HG02678 (cell line): ENCODE data around the gene DISC1.

Source experiments
- ATAC-seq: cut with Tn5 transposase; IDR thresholded peaks from one replicate; pipeline ENCODE4 v1.9.1; 2021; ENCODE audit warnings: mild to moderate bottlenecking, moderate library complexity; ENCODE audit not compliant: unreplicated experiment

Gene DISC1

DNA sequence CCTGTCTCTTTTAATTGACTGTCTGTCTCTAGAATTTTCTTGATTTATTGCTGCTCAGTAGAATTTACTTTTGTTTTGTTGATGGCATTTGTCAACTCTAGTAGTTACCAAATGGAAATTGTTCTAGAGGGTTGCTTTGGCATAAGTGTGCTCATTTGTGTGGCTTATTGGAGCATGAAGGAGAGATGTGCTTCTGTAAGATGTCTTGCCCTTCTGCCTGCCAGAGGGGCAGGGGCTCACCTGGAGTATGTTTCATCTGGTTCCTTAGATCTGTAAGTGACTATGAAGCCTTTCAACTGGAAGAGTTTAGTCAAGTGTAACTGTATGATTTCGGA, 345.5 kb downstream of the DISC1 start:
- ATAC-seq: no peak

DNA sequence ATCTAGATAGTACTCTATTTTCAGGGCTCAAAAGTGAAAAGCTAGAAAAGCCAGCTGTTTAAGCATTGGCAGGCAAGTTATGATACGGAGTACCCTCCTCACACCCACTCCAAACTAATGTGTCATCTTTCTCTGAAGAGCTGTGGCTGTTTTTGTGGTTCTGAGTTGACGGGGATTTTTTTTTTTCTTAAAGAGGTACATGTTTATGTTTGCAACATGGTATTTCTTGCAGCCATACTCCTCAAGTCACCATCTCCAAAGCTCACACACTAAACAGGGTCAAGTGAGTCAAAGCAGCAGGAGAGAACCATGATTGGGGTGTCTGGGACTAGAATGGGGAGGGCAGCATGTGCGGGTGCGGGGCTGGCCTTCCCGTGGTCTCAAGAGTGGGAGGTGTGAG, 347.2 kb downstream of the DISC1 start:
- no peak for ATAC-seq

- ATAC-seq: no peak
These were observed 349.6 kb downstream of the DISC1 start for GRCh38 chr1:231976231-231976630.

DNA sequence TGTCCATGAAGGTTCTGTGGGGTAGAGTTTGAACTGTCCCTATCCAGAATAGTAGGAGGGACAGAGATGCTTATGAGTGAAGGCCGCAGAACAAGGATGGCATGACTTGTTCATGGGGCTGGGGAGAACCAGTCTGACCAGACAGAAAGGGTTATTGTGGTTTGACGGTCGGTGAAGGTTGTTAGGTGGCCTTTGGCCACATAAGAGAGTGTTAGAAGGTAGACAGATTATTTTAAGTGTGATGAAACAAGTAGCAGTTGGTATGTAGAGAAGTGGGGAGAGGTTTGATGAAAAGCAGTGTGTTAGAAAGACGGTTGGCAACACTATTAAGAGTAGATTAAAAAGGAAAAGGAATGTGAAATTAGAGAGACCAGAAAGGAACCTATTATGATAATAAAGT, 355.1 kb downstream of the DISC1 start:
- ATAC-seq: no peak

- no peak for ATAC-seq
These were observed 356.4 kb downstream of the DISC1 start for GRCh38 chr1:231982871-231983587.

DNA sequence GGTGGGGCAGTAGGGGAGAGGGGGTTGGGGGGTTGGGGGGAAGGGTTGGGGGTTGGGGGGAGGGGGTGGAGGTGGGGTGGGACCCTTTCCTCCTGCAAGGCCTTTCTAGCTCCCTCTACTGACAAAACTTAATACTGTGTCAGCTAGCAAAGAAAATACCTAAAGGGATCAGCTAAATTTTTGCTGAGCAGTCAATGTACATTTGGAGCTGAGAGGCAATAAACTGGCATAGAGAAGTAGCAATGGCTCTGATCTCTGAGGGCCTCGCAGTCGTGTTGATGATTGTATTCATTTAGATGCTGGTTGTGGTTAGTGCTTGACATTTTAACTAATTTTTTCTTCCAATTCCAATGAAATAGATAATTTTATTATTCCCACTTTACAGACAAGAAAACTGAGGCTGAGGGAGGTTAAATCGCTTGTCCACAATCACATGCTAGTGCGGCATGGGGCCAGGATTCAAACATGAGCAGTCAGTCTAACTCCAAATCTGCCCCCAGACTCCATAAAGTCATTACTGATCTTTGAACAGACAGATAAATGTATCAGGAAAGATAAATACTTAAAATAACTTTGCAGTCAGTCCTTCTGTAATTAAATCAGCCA, 357.1 kb downstream of the DISC1 start:
- no peak for ATAC-seq

DNA sequence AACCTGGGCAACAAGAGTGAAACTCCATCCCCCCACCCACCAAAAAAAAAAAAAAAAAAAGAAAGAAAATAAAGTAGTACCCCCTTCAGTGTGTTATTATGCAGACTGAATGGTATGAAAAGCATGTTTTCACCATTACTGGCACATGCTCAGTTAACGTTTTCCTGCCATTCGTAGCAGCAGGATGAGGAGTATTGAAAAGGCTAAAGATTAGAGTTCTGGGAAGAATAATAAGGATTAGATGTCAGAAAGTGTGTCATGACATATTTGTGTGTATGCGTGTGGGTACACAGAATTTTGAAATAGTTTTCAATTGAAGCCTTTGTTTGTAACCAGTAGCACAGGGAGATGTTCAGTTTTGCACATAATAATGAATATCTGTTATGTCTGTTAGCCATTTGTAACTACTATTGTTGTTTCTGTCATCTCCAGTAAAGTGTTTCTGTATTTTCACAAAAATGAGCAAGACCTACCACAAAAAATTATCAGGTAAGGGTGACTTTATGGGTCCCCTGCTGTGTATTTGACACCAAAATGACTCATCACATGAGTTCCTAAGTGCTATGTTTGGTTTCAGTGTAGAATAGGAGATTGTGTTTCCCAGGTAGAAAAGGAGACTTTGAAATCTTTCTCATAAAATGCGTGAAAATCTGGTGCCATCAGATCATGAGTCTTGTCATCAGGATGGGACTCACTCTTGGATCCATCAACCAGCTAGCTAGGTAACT, 358.9 kb downstream of the DISC1 start:
- no peak for ATAC-seq

DNA sequence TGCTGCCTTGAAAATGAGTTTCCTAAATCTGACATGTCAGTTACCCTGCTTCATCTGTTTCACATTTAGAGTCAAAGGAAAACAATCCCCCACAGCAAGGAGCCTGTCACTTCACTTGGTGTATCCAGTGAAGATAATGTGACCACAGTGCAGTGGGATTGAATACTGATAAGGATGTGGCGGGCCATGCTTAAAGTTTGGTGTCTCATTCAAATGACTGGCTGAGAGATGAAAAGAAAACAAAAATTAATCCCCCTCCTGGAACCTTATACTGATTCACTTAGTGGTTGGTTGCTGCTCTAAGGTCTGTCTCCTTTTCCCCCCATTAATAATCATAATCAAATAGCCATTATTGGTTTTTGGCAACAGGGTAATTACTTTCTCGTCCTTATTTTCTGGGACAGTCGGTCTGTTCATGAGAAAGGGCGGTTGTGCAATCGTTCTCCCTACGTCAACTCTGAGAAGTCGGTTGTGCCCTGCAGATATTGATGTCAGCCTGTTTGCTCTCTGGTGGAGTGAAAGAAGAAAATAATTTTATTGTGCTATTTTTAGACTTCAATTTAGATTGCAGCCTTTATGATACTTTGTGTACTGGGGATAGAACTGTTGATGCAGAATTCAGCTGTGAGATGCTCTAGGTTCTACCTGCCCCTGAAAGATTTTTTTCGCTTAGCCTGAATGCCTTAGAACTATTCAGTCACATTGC, 360.2 kb downstream of the DISC1 start:
- ATAC-seq: no peak

GRCh38 chr1:231990388-231990787, 363.8 kb downstream of the DISC1 start:
- ATAC-seq: no peak

DNA sequence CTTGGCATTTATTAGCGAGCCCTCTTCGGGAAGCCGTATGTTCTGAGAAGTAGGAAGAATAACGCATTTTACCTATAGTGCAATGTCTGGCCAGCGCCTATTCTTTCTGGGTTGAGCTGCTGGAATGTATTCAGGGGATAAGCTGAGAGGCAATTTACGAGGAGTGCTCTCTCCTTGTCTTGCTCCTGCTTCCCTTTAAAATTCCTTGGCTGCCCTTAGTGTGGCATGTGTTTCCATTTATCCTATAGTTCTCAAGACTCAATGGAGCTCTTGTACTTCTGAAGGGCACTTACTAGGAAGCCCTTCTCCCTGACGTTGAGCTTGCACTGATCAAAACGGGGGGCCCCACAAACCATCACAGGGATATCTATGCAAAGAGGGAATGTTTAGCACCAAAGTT, 364.6 kb downstream of the DISC1 start:
- ATAC-seq: no peak

GRCh38 chr1:231993968-231994455, 367.4 kb downstream of the DISC1 start:
- no peak for ATAC-seq

DNA sequence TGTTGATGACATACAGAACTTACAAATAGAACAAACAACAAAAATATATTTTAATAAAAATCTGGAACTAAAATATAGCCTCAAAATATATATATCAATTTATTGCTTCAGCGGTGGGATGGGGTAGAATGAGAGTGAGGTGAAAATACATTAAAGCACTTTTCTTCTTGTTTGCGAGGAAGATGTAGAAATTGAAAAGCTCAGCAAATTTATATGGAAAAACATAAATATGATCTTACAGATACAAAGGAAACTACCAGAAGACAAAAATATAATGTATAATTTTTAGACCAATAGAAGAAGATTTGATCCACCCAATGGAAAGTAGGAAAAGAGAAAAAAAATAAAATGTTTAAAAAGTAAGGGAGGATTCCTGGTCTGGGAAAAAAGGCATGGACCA, 372.2 kb downstream of the DISC1 start:
- no peak for ATAC-seq

DNA sequence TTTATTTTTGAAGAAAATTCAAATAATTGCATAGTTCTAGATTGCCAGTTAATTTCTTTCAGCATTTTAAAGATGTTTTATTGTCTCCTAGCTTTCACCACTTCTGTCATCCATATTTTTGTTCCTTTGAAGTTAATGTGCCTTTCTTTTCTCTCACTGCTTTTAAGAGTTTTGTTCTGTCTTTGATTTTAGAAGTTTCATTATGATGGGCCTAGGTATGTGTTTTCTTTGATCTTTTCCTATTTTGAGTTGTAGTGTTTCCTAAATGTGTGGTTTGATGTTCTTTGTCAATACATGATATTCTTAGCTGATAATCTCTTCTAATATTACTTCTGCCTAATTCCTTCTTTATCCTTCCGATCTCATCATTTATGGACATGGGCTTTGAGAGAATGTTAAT, 378.7 kb downstream of the DISC1 start:
- ATAC-seq: no peak

- no peak for ATAC-seq
These were observed 383.2 kb downstream of the DISC1 start for GRCh38 chr1:232009741-232010140.

- ATAC-seq: no peak
These were observed 385.4 kb downstream of the DISC1 start for GRCh38 chr1:232011961-232012360.

- no peak for ATAC-seq
These were observed 386.3 kb downstream of the DISC1 start for GRCh38 chr1:232012773-232013386.

DNA sequence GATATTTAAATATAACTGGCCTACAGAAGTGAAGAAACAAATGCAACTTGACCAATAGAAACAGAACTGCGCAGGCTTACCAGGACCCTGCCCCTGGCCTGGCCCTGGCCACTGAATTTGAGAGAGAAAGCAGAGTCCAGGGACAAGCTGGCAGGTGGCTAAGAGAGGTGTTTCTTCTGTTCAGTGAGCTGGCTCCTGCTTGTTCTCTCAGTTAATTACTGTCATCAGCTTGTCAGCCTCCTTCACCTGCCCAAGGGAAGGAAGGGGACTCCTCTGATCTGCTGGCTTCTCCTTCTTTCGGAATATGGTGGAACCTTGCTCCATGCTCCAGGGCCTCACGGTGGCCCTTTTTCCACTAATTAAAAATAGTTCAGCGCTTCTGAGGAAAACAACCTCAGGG, 388.4 kb downstream of the DISC1 start:
- ATAC-seq: no peak

DNA sequence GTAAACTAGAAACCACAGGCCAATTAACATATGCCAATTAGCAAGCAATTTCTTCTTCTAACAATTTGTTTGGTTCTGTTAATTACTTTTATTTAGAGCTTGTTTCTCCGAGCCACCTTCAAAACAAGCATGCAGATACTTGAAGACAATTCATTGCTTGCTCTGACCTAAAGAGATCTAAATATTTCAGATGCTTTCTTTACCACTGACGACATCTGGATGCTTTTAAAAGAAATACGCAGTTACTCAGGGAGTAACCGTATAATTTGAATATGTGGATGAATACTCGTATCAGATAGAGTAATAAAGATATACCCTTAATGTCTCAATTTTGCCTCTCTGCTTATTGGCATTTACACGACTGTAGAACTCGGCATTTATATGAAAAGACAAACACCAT, 390.0 kb downstream of the DISC1 start:
- ATAC-seq: no peak

DNA sequence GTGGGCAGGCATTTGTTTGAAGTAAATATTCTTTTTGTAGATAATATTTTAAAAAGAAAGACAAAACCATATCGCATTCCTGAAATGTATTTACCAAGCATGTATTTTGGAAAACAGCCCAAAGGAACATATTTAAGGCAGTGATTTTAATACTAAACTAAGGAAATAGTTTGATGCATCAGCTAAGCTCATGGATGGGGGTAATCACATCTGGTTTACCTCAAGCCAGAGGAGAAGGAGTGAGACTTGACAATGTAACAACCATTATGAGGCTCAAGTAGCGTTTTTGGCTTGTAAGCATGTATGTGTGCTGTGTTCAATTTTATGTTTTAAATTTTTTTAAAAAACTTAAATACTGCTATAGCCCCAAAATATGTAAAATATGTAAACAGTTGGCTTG, 390.5 kb downstream of the DISC1 start:
- ATAC-seq: no peak

- no peak for ATAC-seq
These were observed 391.2 kb downstream of the DISC1 start for GRCh38 chr1:232017759-232018158.
